ENCODE data around the gene TOR3A. TPM values are rescaled to one million over a fixed set of nuclear protein-coding genes. Genes with fewer than 3 reads are reported as not detected.

TOR3A gene
- total RNA-seq, 1 donor from 2014 or later, result 8.2 TPM

- H3K4me3 Mint-ChIP-seq (ENCODE audit: unreplicated experiment), result no peak overlapping the region
- H3K27me3 Mint-ChIP-seq (ENCODE audit: unreplicated experiment), result no peaks in the 10 kb centered on the region
- peaks cover 7% of the 10 kb centered on the region for H3K4me1 Mint-ChIP-seq (ENCODE audit: low read depth, unreplicated experiment)
- TF ChIP-seq CTCF (IDR thresholded peaks at IDR 0.05; ENCODE audit: partially characterized antibody, unreplicated experiment), result peak; percentile 59
- DNase-seq, result no peak
- H3K9me3 Mint-ChIP-seq (ENCODE audit: unreplicated experiment), result peaks cover 6% of the 10 kb centered on the region
- no peak overlapping the region for H3K27ac Mint-ChIP-seq (ENCODE audit: unreplicated experiment)
- no peaks in the 10 kb centered on the region for H3K36me3 Mint-ChIP-seq (ENCODE audit: unreplicated experiment)
Observed at GRCh38 chr1:179079113-179079761, 2.6 kb upstream of the TOR3A start.

DNA sequence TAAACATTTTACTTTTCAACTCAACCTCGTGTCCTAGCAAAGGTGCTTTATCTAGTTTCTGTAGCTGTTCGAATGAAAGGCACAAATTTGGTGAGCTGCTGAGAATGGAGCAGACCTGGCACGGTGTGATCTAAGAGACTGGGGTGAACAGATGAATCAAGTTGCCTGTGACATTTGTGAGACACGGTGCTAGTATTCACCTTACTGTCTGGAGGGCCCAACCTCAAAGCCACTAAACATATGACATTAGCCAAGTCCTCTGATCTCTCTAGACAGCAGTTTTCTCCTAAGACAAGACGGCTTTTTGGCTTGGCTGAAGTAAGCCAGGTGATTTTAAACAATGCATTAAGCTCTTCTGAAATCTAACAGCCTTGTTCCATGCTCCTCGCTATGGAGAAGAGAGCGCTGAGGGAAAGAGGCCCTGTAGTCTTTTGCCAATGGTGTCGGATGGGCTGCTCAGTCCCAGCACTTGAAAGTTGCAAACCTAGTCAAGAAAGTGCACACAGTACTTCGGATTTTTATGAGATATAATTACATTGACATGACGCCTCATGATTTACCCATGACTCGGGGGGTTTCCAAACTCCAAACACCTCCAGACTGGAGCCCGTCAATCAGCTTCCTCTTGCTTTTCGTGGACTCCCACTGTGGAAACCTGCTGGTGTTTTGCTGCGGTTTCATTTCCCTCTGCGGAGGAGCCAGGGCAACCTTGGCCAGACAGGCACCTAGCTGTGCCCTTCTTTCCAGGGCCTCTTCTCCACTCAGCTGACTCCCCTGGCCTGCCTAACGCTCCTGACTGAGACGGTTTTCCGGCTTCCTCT is 794 bp upstream of the TOR3A start:
- H3K4me3 Mint-ChIP-seq (ENCODE audit: unreplicated experiment), result peak overlapping the region; percentile 79
- no peak for TF ChIP-seq CTCF (IDR thresholded peaks at IDR 0.05; ENCODE audit: partially characterized antibody, unreplicated experiment)
- no peaks in the 10 kb centered on the region for H3K36me3 Mint-ChIP-seq (ENCODE audit: unreplicated experiment)
- peaks cover 1% of the 10 kb centered on the region for H3K27me3 Mint-ChIP-seq (ENCODE audit: unreplicated experiment)
- H3K9me3 Mint-ChIP-seq (ENCODE audit: unreplicated experiment), result peaks cover 6% of the 10 kb centered on the region
- DNase-seq, result no peak
- H3K4me1 Mint-ChIP-seq (ENCODE audit: low read depth, unreplicated experiment), result peaks cover 7% of the 10 kb centered on the region
- no peak overlapping the region for H3K27ac Mint-ChIP-seq (ENCODE audit: unreplicated experiment)

GRCh38 chr1:179082333-179082998 is 596 bp downstream of the TOR3A start:
- no peak overlapping the region for H3K27ac Mint-ChIP-seq (ENCODE audit: unreplicated experiment)
- no peak for TF ChIP-seq CTCF (IDR thresholded peaks at IDR 0.05; ENCODE audit: partially characterized antibody, unreplicated experiment)
- peaks cover 6% of the 10 kb centered on the region for H3K9me3 Mint-ChIP-seq (ENCODE audit: unreplicated experiment)
- peak; percentile 56 for DNase-seq
- no peaks in the 10 kb centered on the region for H3K36me3 Mint-ChIP-seq (ENCODE audit: unreplicated experiment)
- peaks cover 1% of the 10 kb centered on the region for H3K27me3 Mint-ChIP-seq (ENCODE audit: unreplicated experiment)
- H3K4me3 Mint-ChIP-seq (ENCODE audit: unreplicated experiment), result peak overlapping the region; percentile 90
- peaks cover 7% of the 10 kb centered on the region for H3K4me1 Mint-ChIP-seq (ENCODE audit: low read depth, unreplicated experiment)

- DNase-seq, result no peak
- peaks cover 1% of the 10 kb centered on the region for H3K27me3 Mint-ChIP-seq (ENCODE audit: unreplicated experiment)
- no peak overlapping the region for H3K27ac Mint-ChIP-seq (ENCODE audit: unreplicated experiment)
- peaks cover 7% of the 10 kb centered on the region for H3K4me1 Mint-ChIP-seq (ENCODE audit: low read depth, unreplicated experiment)
- no peak for TF ChIP-seq CTCF (IDR thresholded peaks at IDR 0.05; ENCODE audit: partially characterized antibody, unreplicated experiment)
- peak overlapping the region; percentile 90 for H3K4me3 Mint-ChIP-seq (ENCODE audit: unreplicated experiment)
- H3K36me3 Mint-ChIP-seq (ENCODE audit: unreplicated experiment), result no peaks in the 10 kb centered on the region
- H3K9me3 Mint-ChIP-seq (ENCODE audit: unreplicated experiment), result peaks cover 6% of the 10 kb centered on the region
Observed at GRCh38 chr1:179082999-179083335, 1.1 kb downstream of the TOR3A start.
